HepG2 (cell line): ENCODE data around the gene TSPAN31. TPM values are rescaled to one million over a fixed set of nuclear protein-coding genes. Genes with fewer than 3 reads are reported as not detected.

Experiments
- ATAC-seq: fragments of 200-7000 bp; cut with Tn5 transposase; 3 replicates; pipeline ENCODE4 v1.9.1; 2020; ENCODE audit warnings: mild to moderate bottlenecking, moderate library complexity
- BruUV-seq: library from RNA; stranded (reverse); fragments of 400-500 nt; replicated peaks from 2 replicates; lab custom pipeline; 2021; lab: Mats Ljungman, UMichigan
- CTCF ChIA-PET: fragments of 300-600 bp; formaldehyde crosslinking; extraction: SDS; loops from one replicate; lab custom pipeline; 2021; ENCODE audit warnings: low total read pairs, inconsistent platforms, low intra/inter-chr PET ratio; lab: Yijun Ruan, JAX
- POLR2A ChIA-PET: fragments of 350-600 bp; sonication (Branson Sonifier 250); formaldehyde crosslinking; loops from one replicate; lab custom pipeline; 2020; ENCODE audit warnings: antibody characterized with exemption, inconsistent platforms; lab: Yijun Ruan, JAX
- DNase-seq: peaks from one replicate; pipeline ENCODE4 v3.0.0-alpha.2; 2015; ENCODE audit warnings: low spot score
- FAIRE-seq: peaks from 3 replicates; lab custom pipeline; 2011; peaks lifted over from hg19 to GRCh38; lab: Jason Lieb, UNC
- H2AFZ ChIP-seq: one replicate; pipeline ENCODE4 v1.6.1; 2011; ENCODE audit warnings: low read length, inconsistent platforms
- H3K27ac ChIP-seq: fragments of 300-600 bp; 3 replicates; pipeline ENCODE4 v1.8.0; 2011; ENCODE audit warnings: mixed run types, mild to moderate bottlenecking, mixed read lengths, low read length, inconsistent platforms; ENCODE audit not compliant: insufficient read depth; ENCODE audit errors: extremely low read length
- H3K27me3 ChIP-seq, 2 experiments: fragments of 200-600 bp in 1 of 2; 2 replicates in 1 of 2; 3 replicates in 1 of 2; pipeline versions ENCODE4 v1.6.0 to v1.8.0; 2011; ENCODE audit warnings: low read length in 2 of 2, mild to moderate bottlenecking in 2 of 2, moderate library complexity in 2 of 2, inconsistent platforms in 1 of 2; ENCODE audit not compliant: insufficient read depth in 2 of 2, control insufficient read depth in 1 of 2
- H3K36me3 ChIP-seq, 2 experiments: fragments of 200-600 bp in 1 of 2; replicated peaks in 1 of 2; 2 replicates in 1 of 2; 3 replicates in 1 of 2; pipeline versions ENCODE4 v1.5.1 to v1.8.0; 2011; ENCODE audit warnings: low read length in 2 of 2, inconsistent platforms in 1 of 2; ENCODE audit not compliant: insufficient read depth in 2 of 2, control insufficient read depth in 1 of 2
- H3K4me1 ChIP-seq: 2 replicates; pipeline ENCODE4 v1.5.1; 2012; ENCODE audit warnings: low read length, inconsistent platforms; ENCODE audit not compliant: insufficient read depth
- H3K4me2 ChIP-seq: 2 replicates; pipeline ENCODE4 v1.6.0; 2011; ENCODE audit warnings: low read depth, low read length, inconsistent platforms
- H3K4me3 ChIP-seq, 3 experiments: fragments of 200-600 bp in 1 of 3; sonication (generic), shearing (Covaris generic) in 1 of 3; replicated peaks in 1 of 3; 2 replicates each; pipeline ENCODE4 v1.5.1; 2011 to 2016; ENCODE audit warnings: low read length in 3 of 3, inconsistent platforms in 2 of 3, low read depth in 2 of 3, mild to moderate bottlenecking in 2 of 3, control low read depth in 1 of 3, mixed read lengths in 1 of 3; ENCODE audit not compliant: insufficient read depth in 1 of 3
- H3K79me2 ChIP-seq: one replicate; pipeline ENCODE4 v1.6.1; 2011; ENCODE audit warnings: low read length, inconsistent platforms; ENCODE audit not compliant: insufficient read depth
- H3K9ac ChIP-seq: 2 replicates; pipeline ENCODE4 v1.6.0; 2011; ENCODE audit warnings: mild to moderate bottlenecking, low read depth, low read length, inconsistent platforms; ENCODE audit not compliant: insufficient read depth
- H3K9me3 ChIP-seq: 2 replicates; pipeline ENCODE4 v1.5.1; 2012; ENCODE audit warnings: mild to moderate bottlenecking, low read length
- H4K20me1 ChIP-seq: 2 replicates; pipeline ENCODE4 v1.6.0; 2011; ENCODE audit warnings: inconsistent platforms, mild to moderate bottlenecking, low read length, moderate library complexity; ENCODE audit not compliant: insufficient read depth
- CHCHD3 ChIP-seq: sonication (generic); formaldehyde crosslinking; IDR thresholded peaks from 2 replicates; pipeline ENCODE4 v1.8.0; 2022; ENCODE audit warnings: mild to moderate bottlenecking, missing genetic modification reagents, moderate library complexity
- FOXA1 ChIP-seq, 2 experiments: fragments of 450-650 bp in 1 of 2; sonication (generic) in 1 of 2; formaldehyde crosslinking in 1 of 2; IDR thresholded peaks; 2 replicates each; pipeline versions ENCODE4 v1.4.0 to v1.6.1; 2016 to 2020; ENCODE audit warnings: missing genetic modification reagents in 1 of 2
- GTF2F1 ChIP-seq: fragments of 150-350 bp; IDR thresholded peaks from 2 replicates; pipeline ENCODE4 v1.6.1; 2014; ENCODE audit warnings: low read length
- SP1 ChIP-seq, 2 experiments: fragments of 450-650 bp in 1 of 2; sonication (generic) in 1 of 2; formaldehyde crosslinking in 1 of 2; IDR thresholded peaks; 2 replicates each; pipeline versions ENCODE4 v1.4.0 to v1.6.1; 2016 to 2020; ENCODE audit warnings: missing genetic modification reagents in 1 of 2
- SRSF1 ChIP-seq: fragments of 200-400 bp; formaldehyde crosslinking; optimal IDR thresholded peaks from 2 replicates; pipeline ENCODE3; 2017; ENCODE audit warnings: mild to moderate bottlenecking, low read depth, low read length, moderate library complexity
- THAP11 ChIP-seq: IDR thresholded peaks from 2 replicates; pipeline ENCODE4 v1.6.1; 2016; ENCODE audit warnings: missing biosample characterization, missing genetic modification reagents
- ZFP37 ChIP-seq: sonication (generic); formaldehyde crosslinking; IDR thresholded peaks from 2 replicates; pipeline ENCODE4 v1.4.0; 2020; ENCODE audit warnings: missing genetic modification reagents, borderline replicate concordance
- ZMAT3 ChIP-seq: sonication (generic); formaldehyde crosslinking; conservative IDR thresholded peaks from 2 replicates; pipeline ENCODE4 v1.7.0; 2021; ENCODE audit warnings: missing genetic modification reagents
- ZNF672 ChIP-seq: sonication (generic); formaldehyde crosslinking; IDR thresholded peaks from 2 replicates; pipeline ENCODE4 v1.8.1; 2022; ENCODE audit warnings: missing genetic modification reagents
- WGBS: methylation state at CpG from one replicate; pipeline ENCODE4 v1.1.6; 2017; ENCODE audit warnings: low lambda C conversion rate; 5-methylcytosine and 5-hydroxymethylcytosine counted together
- in situ Hi-C: cut with HindIII; loops from 2 replicates; pipeline ENCODE4 v1.10.0; 2017; ENCODE audit warnings: low pct_unique_long_range_greater_than_20kb; ENCODE audit not compliant: extremely low pct_ligation_motif_present
- intact Hi-C: fragments of 100-400 bp; cut with micrococcal nuclease; formaldehyde crosslinking; loops from one replicate; pipeline ENCODE4 v1.10.0; 2022; ENCODE audit not compliant: unreplicated experiment
- polyA plus RNA-seq, 8 experiments: library from polyadenylated mRNA; depleted of rRNA in 3 of 8; stranded (reverse) in 7 of 8; unstranded in 1 of 8; fragments of >200 nt; fragmentation: Illumina TruSeq in 4 of 8; extraction: Trizol in 4 of 8; gene quantifications; 2 replicates each; pipeline versions ENCODE4 v1.2.1 to v1.2.3, GENCODE V29; 2011 to 2016; ENCODE audit warnings: low read depth in 4 of 8, missing spikeins in 1 of 8, mixed read lengths in 1 of 8; ENCODE audit not compliant: insufficient read depth in 1 of 8
- total RNA-seq, 5 experiments: library from RNA; depleted of rRNA; stranded (reverse); fragments of >200 nt; fragmentation: Illumina TruSeq; extraction: Trizol; gene quantifications; 2 replicates each; pipeline ENCODE4 v1.2.3, GENCODE V29; 2016; ENCODE audit warnings: low read depth in 1 of 5
- TF ChIP-seq, protein P1 (sequence below): sonication (generic); formaldehyde crosslinking; IDR thresholded peaks from 2 replicates; pipeline ENCODE4 v1.5.0; 2020; ENCODE audit warnings: mild to moderate bottlenecking, missing genetic modification reagents
- TF ChIP-seq, protein P2 (sequence below): sonication (generic); formaldehyde crosslinking; conservative IDR thresholded peaks from 2 replicates; pipeline ENCODE4 v1.8.0; 2022; ENCODE audit warnings: low read depth, missing genetic modification reagents
- TF ChIP-seq, protein P3 (sequence below): sonication (generic); formaldehyde crosslinking; IDR thresholded peaks from 2 replicates; pipeline ENCODE4 v1.9.0; 2022; ENCODE audit warnings: low read depth, missing genetic modification reagents
- TF ChIP-seq, protein P4 (sequence below): sonication (generic); formaldehyde crosslinking; IDR thresholded peaks from 2 replicates; pipeline ENCODE4 v1.8.1; 2023; ENCODE audit warnings: mild to moderate bottlenecking, inconsistent platforms, moderate library complexity, missing genetic modification reagents, borderline replicate concordance

TSPAN31 gene
- total and polyA plus RNA-seq, 2 of the 13 experiments (the other 11 are each of a cell fraction or from before 2014, with no cell fraction given): 10.4 to 24.6 TPM

DNA sequence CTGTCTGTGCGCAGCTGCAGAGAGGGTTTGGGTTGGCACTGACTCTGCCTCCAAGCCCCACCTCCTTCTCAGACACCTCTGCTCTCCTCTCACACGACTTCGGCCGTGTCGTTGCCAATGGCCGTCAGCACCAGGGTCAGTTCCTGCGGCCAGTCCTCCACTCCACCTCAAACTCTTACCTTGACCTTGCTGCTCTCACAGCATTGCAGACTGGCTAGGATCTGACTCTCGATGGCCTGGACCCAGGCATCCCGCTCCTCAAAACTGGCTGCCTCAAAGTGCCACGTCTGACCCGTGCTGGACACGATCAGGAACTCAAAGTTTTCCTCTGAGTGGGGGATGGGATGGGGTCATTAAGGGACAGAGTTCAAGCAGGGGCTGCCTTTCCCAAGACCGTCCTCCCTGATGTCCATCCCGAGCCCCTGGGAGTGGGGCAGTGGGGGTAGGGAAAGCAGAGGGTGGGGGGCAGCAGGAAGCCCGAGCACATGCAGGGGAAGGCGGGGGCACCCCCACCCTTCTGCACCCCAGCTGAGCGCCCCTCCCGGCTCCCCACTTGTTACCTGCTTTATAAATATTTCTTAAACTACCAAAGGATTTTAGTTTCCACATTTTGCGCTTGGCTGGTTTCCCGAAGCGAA lies 17.0 kb upstream of the TSPAN31 start (continued):
- TF ChIP-seq, protein P1, sequence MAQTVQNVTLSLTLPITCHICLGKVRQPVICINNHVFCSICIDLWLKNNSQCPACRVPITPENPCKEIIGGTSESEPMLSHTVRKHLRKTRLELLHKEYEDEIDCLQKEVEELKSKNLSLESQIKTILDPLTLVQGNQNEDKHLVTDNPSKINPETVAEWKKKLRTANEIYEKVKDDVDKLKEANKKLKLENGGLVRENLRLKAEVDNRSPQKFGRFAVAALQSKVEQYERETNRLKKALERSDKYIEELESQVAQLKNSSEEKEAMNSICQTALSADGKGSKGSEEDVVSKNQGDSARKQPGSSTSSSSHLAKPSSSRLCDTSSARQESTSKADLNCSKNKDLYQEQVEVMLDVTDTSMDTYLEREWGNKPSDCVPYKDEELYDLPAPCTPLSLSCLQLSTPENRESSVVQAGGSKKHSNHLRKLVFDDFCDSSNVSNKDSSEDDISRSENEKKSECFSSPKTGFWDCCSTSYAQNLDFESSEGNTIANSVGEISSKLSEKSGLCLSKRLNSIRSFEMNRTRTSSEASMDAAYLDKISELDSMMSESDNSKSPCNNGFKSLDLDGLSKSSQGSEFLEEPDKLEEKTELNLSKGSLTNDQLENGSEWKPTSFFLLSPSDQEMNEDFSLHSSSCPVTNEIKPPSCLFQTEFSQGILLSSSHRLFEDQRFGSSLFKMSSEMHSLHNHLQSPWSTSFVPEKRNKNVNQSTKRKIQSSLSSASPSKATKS (CRISPR knock-in tag): no peak
- TF ChIP-seq ZFP37 (CRISPR knock-in tag): no peak
- TF ChIP-seq, protein P2, sequence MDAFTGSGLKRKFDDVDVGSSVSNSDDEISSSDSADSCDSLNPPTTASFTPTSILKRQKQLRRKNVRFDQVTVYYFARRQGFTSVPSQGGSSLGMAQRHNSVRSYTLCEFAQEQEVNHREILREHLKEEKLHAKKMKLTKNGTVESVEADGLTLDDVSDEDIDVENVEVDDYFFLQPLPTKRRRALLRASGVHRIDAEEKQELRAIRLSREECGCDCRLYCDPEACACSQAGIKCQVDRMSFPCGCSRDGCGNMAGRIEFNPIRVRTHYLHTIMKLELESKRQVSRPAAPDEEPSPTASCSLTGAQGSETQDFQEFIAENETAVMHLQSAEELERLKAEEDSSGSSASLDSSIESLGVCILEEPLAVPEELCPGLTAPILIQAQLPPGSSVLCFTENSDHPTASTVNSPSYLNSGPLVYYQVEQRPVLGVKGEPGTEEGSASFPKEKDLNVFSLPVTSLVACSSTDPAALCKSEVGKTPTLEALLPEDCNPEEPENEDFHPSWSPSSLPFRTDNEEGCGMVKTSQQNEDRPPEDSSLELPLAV (CRISPR knock-in tag): no peak
- TF ChIP-seq CHCHD3 (CRISPR knock-in tag): no peak

DNA sequence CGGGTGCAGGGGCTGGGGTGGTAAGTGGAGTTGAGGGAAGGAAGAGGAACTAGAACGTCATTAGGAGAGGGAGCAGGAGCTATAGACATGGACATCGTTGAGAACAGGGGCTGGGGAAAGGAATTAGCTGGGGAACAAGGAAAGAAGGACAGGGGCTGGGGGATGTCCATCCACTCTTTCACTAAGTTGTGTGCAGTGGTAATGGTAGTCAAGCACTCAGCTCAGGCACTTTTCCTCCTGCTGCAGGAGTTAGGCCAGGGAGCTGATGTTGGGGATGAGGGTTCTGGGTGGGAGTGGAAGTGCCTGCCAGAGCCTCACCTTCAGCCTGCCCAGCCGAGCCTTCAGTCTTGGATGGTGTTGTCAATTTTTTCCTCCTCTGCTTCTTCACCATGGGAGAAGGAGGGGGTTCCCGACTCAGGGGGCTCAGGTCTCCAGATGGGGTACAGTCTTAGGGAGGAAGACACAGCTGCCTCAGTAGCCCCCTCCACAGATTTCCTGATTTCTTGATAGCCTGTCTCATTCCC lies 15.5 kb upstream of the TSPAN31 start:
- H3K9me3 ChIP-seq: no peaks in the 10 kb centered on the region
- no peak for ATAC-seq
- ChIA-PET POLR2A (no interaction called here), CTCF (no interaction called here)
- no peak for FAIRE-seq
- intact Hi-C loops: no loop called here
- H3K4me2 ChIP-seq: no peak overlapping the region
- DNase-seq: no peak
- H3K79me2 ChIP-seq: no peaks in the 10 kb centered on the region
- in situ Hi-C loops: no loop called here
- no peaks in the 10 kb centered on the region for H4K20me1 ChIP-seq
- H3K4me1 ChIP-seq: peaks cover 6% of the 10 kb centered on the region
- no peak overlapping the region for H2AFZ ChIP-seq
- no peak overlapping the region for H3K9ac ChIP-seq
- WGBS: 21% methylated on average over 5 of the region's 5 CpGs
- H3K4me3 ChIP-seq: no peak overlapping the region
- no peaks in the 10 kb centered on the region for H3K36me3 ChIP-seq
- H3K27me3 ChIP-seq: peaks cover 2 to 38% of the 10 kb centered on the region in 2 experiments; a peak in 4 of 5 replicates
- no TSS peak for BruUV-seq
- no peak overlapping the region for H3K27ac ChIP-seq
- TF ChIP-seq FOXA1 (IDR thresholded peaks at IDR 0.05) (no peak), FOXA1 (CRISPR knock-in tag; IDR thresholded peaks at IDR 0.05) (no peak), GTF2F1 (no peak), THAP11 (no peak), ZNF672 (CRISPR knock-in tag) (no peak), ZMAT3 (CRISPR knock-in tag) (no peak), SP1 (IDR thresholded peaks at IDR 0.05) (no peak), SP1 (CRISPR knock-in tag; IDR thresholded peaks at IDR 0.05) (no peak), SRSF1 (no peak)
- TF ChIP-seq, protein P3, sequence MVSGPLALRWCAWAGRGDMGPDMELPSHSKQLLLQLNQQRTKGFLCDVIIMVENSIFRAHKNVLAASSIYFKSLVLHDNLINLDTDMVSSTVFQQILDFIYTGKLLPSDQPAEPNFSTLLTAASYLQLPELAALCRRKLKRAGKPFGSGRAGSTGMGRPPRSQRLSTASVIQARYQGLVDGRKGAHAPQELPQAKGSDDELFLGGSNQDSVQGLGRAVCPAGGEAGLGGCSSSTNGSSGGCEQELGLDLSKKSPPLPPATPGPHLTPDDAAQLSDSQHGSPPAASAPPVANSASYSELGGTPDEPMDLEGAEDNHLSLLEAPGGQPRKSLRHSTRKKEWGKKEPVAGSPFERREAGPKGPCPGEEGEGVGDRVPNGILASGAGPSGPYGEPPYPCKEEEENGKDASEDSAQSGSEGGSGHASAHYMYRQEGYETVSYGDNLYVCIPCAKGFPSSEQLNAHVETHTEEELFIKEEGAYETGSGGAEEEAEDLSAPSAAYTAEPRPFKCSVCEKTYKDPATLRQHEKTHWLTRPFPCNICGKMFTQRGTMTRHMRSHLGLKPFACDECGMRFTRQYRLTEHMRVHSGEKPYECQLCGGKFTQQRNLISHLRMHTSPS (CRISPR knock-in tag): no peak
- TF ChIP-seq, protein P4, sequence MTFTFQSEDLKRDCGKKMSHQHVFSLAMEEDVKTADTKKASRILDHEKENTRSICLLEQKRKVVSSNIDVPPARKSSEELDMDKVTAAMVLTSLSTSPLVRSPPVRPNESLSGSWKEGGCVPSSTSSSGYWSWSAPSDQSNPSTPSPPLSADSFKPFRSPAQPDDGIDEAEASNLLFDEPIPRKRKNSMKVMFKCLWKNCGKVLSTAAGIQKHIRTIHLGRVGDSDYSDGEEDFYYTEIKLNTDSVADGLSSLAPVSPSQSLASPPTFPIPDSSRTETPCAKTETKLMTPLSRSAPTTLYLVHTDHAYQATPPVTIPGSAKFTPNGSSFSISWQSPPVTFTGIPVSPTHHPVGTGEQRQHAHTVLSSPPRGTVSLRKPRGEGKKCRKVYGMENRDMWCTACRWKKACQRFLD (CRISPR knock-in tag): no peak
- TF ChIP-seq, all 625 proteins: peak for 0
